GM23338 (cell line): ENCODE results near the gene ABCA4.

ENCODE experiments used
- CREB1 ChIP-seq: fragments of 250-450 bp; sonication (Bioruptor Pico); IDR thresholded peaks from 2 replicates; pipeline ENCODE4 v1.5.0; 2020; ENCODE audit warnings: low read depth, mild to moderate bottlenecking, moderate library complexity
- CTCF ChIP-seq, 2 experiments: fragments of 200-600 bp in 1 of 2; sonication (generic) in 1 of 2; conservative IDR thresholded peaks; 2 replicates each; pipeline versions ENCODE4 v1.5.1 to v1.6.1; 2016 to 2017; ENCODE audit warnings: antibody characterized with exemption in 2 of 2, low read depth in 2 of 2, mild to moderate bottlenecking in 2 of 2, moderate library complexity in 1 of 2
- EZH2phosphoT487 ChIP-seq: fragments of 200-600 bp; sonication (generic); IDR thresholded peaks from one replicate; pipeline ENCODE4 v1.8.1; 2018; ENCODE audit warnings: antibody characterized with exemption; ENCODE audit not compliant: unreplicated experiment
- REST ChIP-seq: IDR thresholded peaks from one replicate; pipeline ENCODE4 v1.6.1; 2018; ENCODE audit warnings: antibody characterized with exemption; ENCODE audit not compliant: unreplicated experiment
- ZNF114 ChIP-seq: fragments of 250-450 bp; sonication (Bioruptor Pico); IDR thresholded peaks from 2 replicates; pipeline ENCODE4 v1.5.0; 2020; ENCODE audit warnings: mild to moderate bottlenecking, moderate library complexity

GRCh38 chr1:94144836-94145235 is 23.9 kb upstream of the ABCA4 start:
- TF ChIP-seq CTCF (conservative IDR thresholded peaks at IDR 0.05; ENCODE audit: low read depth in 2 of 2) = no peak
- TF ChIP-seq EZH2phosphoT487 = no peak
- TF ChIP-seq REST = no peak
- no peak for TF ChIP-seq CREB1 (CRISPR knock-in tag)
- TF ChIP-seq ZNF114 (CRISPR knock-in tag) = no peak
